ENCODE measurements around the gene CD40. TPM values are rescaled to one million over a fixed set of nuclear protein-coding genes. Genes with fewer than 3 reads are reported as not detected.

Gene CD40
- total and polyA plus RNA-seq, 10 of the 15 experiments (the other 5 are each of a cell fraction or from before 2014, with no cell fraction given) = 40.8 to 193 (median 89.5) TPM

GRCh38 chr20:46145713-46146112 is 27.6 kb downstream of the CD40 start:
- intact Hi-C loops (cut with micrococcal nuclease; ENCODE audit: unreplicated experiment) (no loop called here), in situ Hi-C loops (cut with MboI) (no loop called here)
- DNase-seq (ENCODE audit: low read depth, low spot score) (no peak), FAIRE-seq (no peak), ATAC-seq (no peak)
- peaks cover 2 to 3% of the 10 kb centered on the region in 2 experiments; a peak in 2 of 4 replicates for H3K27me3 ChIP-seq (replicated peaks in 1 of 2; ENCODE audit: control insufficient read depth in 2 of 2, insufficient read depth in 2 of 2, low read length in 1 of 2)
- ChIA-PET POLR2A (no interaction called here), RAD21 (ENCODE audit: unreplicated experiment) (no interaction called here), SMC1A (ENCODE audit: uncharacterized antibody, unreplicated experiment) (no interaction called here), CTCF (interaction anchor here (1.2 kb wide), 1 partner anchor 13 kb away, joined by 4 read pairs; no protein-coding TSS in a partner anchor)
- WGBS (ENCODE audit: insufficient coverage, insufficient replicate concordance, low lambda C conversion rate, missing lambda C conversion rate) = 33% methylated on average over 3 of the region's 3 CpGs
- no peaks in the 10 kb centered on the region for H3K36me3 ChIP-seq (ENCODE audit: control insufficient read depth in 2 of 2, insufficient read depth in 2 of 2, low read length in 1 of 2)
- H3K79me2 ChIP-seq (ENCODE audit: control insufficient read depth, insufficient read depth, low read length) = no peaks in the 10 kb centered on the region
- no peak overlapping the region for H3K27ac ChIP-seq (ENCODE audit: control insufficient read depth, insufficient read depth)
- no peak overlapping the region for H3K4me3 ChIP-seq
- no peak for TF ChIP-seq PAX8 (IDR thresholded peaks at IDR 0.05)
- no peak for TF ChIP-seq SPI1 (IDR thresholded peaks at IDR 0.05; ENCODE audit: borderline replicate concordance, insufficient read depth, low read depth, low read length)
- no peak for TF ChIP-seq POLR2AphosphoS2 (IDR thresholded peaks at IDR 0.05; ENCODE audit: low read depth, low read length)
- TF ChIP-seq ZNF622 (IDR thresholded peaks at IDR 0.05) = no peak
- TF ChIP-seq RELB (IDR thresholded peaks at IDR 0.05; ENCODE audit: low read depth) = no peak
- TF ChIP-seq MXI1 (IDR thresholded peaks at IDR 0.05; ENCODE audit: low read depth, low read length) = no peak
- no peak for TF ChIP-seq NFYB (IDR thresholded peaks at IDR 0.05; ENCODE audit: insufficient read depth, low read depth, low read length)
- no peak for TF ChIP-seq YBX1 (IDR thresholded peaks at IDR 0.05)
- no peak for TF ChIP-seq HDGF (IDR thresholded peaks at IDR 0.05)
- no peaks in the 10 kb centered on the region for H4K20me1 ChIP-seq (ENCODE audit: control insufficient read depth, insufficient read depth)
- H3K4me2 ChIP-seq (ENCODE audit: control insufficient read depth, insufficient read depth) = no peak overlapping the region
- no peak overlapping the region for H3K9ac ChIP-seq (ENCODE audit: control insufficient read depth, insufficient read depth, low read length)
- H3K9me3 ChIP-seq (replicated peaks; ENCODE audit: control insufficient read depth, insufficient read depth, low read length) = no peaks in the 10 kb centered on the region
- H2AFZ ChIP-seq (ENCODE audit: control insufficient read depth, low read depth, low read length) = no peak overlapping the region
- BruUV-seq (replicated peaks) = no TSS peak
- H3K4me1 ChIP-seq (ENCODE audit: control insufficient read depth, insufficient read depth, low read length) = no peaks in the 10 kb centered on the region

All from GM12878 (cell line).